Activated T-cell treated with anti-CD3 and anti-CD28 coated beads, Interleukin-2, amount 50 U/mL, for 72 hours (primary cell): ENCODE results near the gene TMEM186. TPM values are rescaled to one million over a fixed set of nuclear protein-coding genes. Genes with fewer than 3 reads are reported as not detected.

Experiments
- ATAC-seq, 2 donors: fragments of 150-1000 bp; cut with Tn5 transposase; replicated peaks in 1 of 2; 2 replicates each; pipeline ENCODE4 v1.10.0; 2021; ENCODE audit warnings: moderate library complexity in 2 of 2, mild to moderate bottlenecking in 1 of 2
- DNase-seq, 2 donors: peaks; one replicate each; pipeline ENCODE4 v3.0.0; 2021 to 2022; ENCODE audit warnings: mixed read lengths in 1 of 2
- H3K27ac Mint-ChIP-seq: one replicate; pipeline ENCODE4 v1.8.0; 2022; ENCODE audit warnings: mild to moderate bottlenecking, moderate library complexity, mixed read lengths
- H3K27me3 Mint-ChIP-seq: one replicate; pipeline ENCODE4 v1.8.0; 2022; ENCODE audit warnings: low read depth, mixed read lengths
- H3K36me3 Mint-ChIP-seq, 2 donors: one replicate each; pipeline ENCODE4 v1.8.0; 2022; ENCODE audit warnings: mixed read lengths in 2 of 2, mild to moderate bottlenecking in 1 of 2; ENCODE audit not compliant: insufficient read depth in 2 of 2
- H3K4me1 Mint-ChIP-seq: one replicate; pipeline ENCODE4 v1.8.0; 2022; ENCODE audit warnings: low read depth, mixed read lengths
- H3K4me3 Mint-ChIP-seq, 2 donors: one replicate each; pipeline ENCODE4 v1.8.0; 2022; ENCODE audit warnings: mild to moderate bottlenecking in 2 of 2, mixed read lengths in 2 of 2, moderate library complexity in 2 of 2
- H3K9me3 Mint-ChIP-seq, 2 donors: one replicate each; pipeline ENCODE4 v1.8.0; 2022; ENCODE audit warnings: mixed read lengths in 2 of 2
- total RNA-seq, 2 donors: library from RNA; stranded (reverse); gene quantifications; one replicate each; pipeline ENCODE4 v1.2.3, GENCODE V29; 2022

The TMEM186 gene
- total RNA-seq, 2 donors from 2014 or later, result 15.0 to 20.6 TPM

DNA sequence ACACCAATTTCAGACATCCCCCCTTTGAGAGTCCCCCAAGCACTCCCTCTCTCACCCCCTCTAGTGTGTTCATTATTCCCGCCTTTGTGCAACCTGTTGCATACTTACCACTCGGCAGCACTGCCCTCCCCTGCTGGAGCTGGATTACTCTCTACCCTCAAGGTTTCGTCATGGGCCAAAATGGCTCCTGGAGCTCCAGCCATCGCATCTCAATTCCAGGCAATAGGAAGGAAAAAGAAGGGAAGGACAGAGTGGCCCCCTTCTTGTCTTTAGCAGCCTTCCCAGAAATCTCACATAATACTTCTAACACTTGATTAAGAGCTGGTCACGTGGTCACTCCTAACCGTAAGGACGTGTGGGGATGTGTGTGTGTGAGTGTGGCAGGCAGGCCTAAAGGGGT lies 20.2 kb downstream of the TMEM186 start:
- H3K9me3 Mint-ChIP-seq, result no peaks in the 10 kb centered on the region
- H3K4me1 Mint-ChIP-seq, result no peaks in the 10 kb centered on the region
- DNase-seq (no peak), ATAC-seq (no peak)
- no peaks in the 10 kb centered on the region for H3K27me3 Mint-ChIP-seq
- H3K27ac Mint-ChIP-seq, result no peak overlapping the region
- peaks cover 2 to 3% of the 10 kb centered on the region in 2 donors for H3K36me3 Mint-ChIP-seq
- no peak overlapping the region for H3K4me3 Mint-ChIP-seq

DNA sequence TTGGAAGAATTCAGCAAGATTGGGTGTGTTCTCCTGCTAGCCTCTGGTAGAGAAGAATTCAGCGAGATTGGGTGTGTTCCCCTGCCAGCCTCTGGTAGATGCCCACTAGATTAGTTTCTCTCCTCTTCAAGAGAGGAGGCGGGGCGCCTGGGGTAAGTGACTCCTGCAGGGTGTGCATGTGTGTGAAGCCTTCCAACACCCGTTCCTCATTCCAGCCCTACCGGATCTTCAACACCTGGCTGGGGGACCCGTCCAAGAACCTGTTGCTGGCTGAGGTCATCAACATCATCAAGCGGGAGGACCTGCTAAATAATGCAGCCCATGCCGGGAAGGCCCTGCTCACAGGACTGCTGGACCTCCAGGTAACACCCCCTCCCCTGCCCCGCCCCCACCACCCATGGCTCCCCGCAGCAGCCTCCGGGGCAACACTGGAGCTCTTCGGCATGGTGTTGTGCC lies 21.3 kb downstream of the TMEM186 start:
- H3K9me3 Mint-ChIP-seq, result no peaks in the 10 kb centered on the region
- H3K27me3 Mint-ChIP-seq, result no peaks in the 10 kb centered on the region
- no peak for DNase-seq
- H3K4me1 Mint-ChIP-seq, result no peaks in the 10 kb centered on the region
- no peak overlapping the region for H3K27ac Mint-ChIP-seq
- ATAC-seq, result no peak
- H3K36me3 Mint-ChIP-seq, result peaks cover 2 to 3% of the 10 kb centered on the region in 2 donors
- H3K4me3 Mint-ChIP-seq, result no peak overlapping the region

DNA sequence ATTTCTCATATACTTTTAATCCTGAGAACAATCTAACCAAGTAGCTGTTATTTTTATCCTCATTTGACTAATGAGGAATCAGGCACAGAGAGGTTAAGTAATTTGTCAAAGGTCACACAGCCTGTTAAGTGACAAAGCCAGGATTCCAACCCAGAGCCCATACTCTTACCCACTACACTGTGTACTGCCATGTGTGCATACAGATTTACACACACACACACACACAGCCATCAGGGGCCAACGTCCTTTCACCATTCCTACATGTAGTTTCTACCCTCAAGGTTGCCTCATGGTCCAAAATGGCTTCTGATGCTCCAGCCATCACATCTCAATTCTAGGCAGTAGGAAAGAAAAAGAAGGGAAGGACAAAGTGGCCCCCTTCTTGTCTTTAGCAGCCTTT lies 22.1 kb downstream of the TMEM186 start:
- H3K27me3 Mint-ChIP-seq, result no peaks in the 10 kb centered on the region
- ATAC-seq (no peak), DNase-seq (no peak)
- H3K27ac Mint-ChIP-seq, result no peak overlapping the region
- H3K36me3 Mint-ChIP-seq, result peaks cover 2 to 3% of the 10 kb centered on the region in 2 donors
- no peaks in the 10 kb centered on the region for H3K9me3 Mint-ChIP-seq
- no peaks in the 10 kb centered on the region for H3K4me1 Mint-ChIP-seq
- H3K4me3 Mint-ChIP-seq, result no peak overlapping the region

DNA sequence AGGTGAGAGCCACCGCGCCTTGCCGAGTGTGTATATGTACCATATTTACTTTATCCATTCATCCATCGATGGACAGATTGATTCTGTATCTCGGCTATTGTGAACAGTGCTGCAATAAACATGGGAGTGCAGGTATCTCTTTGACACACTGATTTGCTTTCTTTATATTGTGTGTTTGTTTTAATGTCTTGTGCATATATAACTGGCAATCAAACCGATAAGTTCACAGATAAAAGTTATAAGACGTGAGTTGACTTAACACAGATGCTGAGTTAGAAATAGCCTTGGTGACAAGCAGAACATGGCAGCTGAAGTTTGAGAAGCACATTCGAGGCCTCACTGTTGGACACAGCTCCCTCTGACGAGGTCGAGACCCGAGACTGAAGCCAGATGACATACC lies 23.2 kb downstream of the TMEM186 start:
- peaks cover 2 to 4% of the 10 kb centered on the region in 2 donors for H3K36me3 Mint-ChIP-seq

DNA sequence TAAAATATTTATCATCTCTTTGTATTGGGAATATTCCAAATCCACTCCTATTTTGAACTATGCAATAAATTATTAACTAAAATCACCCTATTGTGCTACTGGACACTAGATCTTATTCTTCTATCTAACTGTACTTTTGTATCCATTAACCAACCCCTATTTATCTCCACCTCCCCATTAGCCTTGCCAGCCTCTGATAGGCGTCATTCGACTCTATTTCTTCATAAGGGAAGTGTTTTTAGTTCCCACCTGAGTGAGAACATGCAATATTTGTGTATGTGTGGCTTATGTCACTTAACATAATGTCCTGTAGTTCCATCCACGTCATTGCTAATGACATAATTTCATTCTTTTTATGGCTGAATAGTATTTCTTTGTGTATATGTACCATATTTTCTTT lies 23.9 kb downstream of the TMEM186 start:
- Mint-ChIP-seq H3K36me3 (peaks cover 2 to 4% of the 10 kb centered on the region in 2 donors), H3K4me3 (no peak overlapping the region), H3K9me3 (no peaks in the 10 kb centered on the region), H3K4me1 (no peaks in the 10 kb centered on the region), H3K27ac (no peak overlapping the region), H3K27me3 (no peaks in the 10 kb centered on the region)
- ATAC-seq (no peak), DNase-seq (no peak)

More for the DNA sequence above, 23.2 kb downstream of the TMEM186 start:
- Mint-ChIP-seq H3K9me3 (no peaks in the 10 kb centered on the region), H3K27ac (no peak overlapping the region), H3K4me1 (no peaks in the 10 kb centered on the region), H3K27me3 (no peaks in the 10 kb centered on the region), H3K4me3 (no peak overlapping the region)
- no peak for ATAC-seq
- DNase-seq, result no peak

DNA sequence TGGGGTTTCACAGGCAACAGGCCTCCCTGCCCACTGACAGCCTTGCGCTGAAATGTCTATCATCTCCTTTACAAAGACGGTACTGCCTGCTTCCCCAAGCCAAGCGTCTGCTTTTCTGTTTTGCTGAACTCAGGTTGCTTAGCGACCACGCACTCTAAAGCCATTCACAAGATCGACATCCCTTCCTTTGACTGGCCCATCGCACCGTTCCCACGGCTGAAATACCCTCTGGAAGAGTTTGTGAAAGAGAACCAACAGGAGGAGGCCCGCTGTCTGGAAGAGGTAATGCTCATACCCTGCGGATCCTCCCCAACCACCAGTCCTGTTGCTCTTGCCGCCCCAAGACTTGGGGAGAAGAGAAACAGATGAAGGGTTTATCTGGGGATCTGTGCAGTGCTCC lies 28.7 kb downstream of the TMEM186 start:
- Mint-ChIP-seq H3K4me3 (no peak overlapping the region), H3K36me3 (peaks cover 0 to 4% of the 10 kb centered on the region in 2 donors), H3K9me3 (no peaks in the 10 kb centered on the region), H3K27ac (no peak overlapping the region), H3K4me1 (no peaks in the 10 kb centered on the region), H3K27me3 (no peaks in the 10 kb centered on the region)
- ATAC-seq (no peak), DNase-seq (no peak)

GRCh38 chr16:8768283-8768682 lies 29.2 kb downstream of the TMEM186 start:
- Mint-ChIP-seq H3K27me3 (no peaks in the 10 kb centered on the region), H3K4me1 (no peaks in the 10 kb centered on the region), H3K27ac (no peak overlapping the region), H3K4me3 (no peak overlapping the region), H3K9me3 (no peaks in the 10 kb centered on the region), H3K36me3 (peaks cover 0 to 4% of the 10 kb centered on the region in 2 donors)
- DNase-seq (no peak), ATAC-seq (no peak)

GRCh38 chr16:8767176-8767575 lies 30.3 kb downstream of the TMEM186 start:
- no peaks in the 10 kb centered on the region for H3K27me3 Mint-ChIP-seq
- DNase-seq (no peak), ATAC-seq (no peak)
- H3K36me3 Mint-ChIP-seq, result peaks cover 0 to 2% of the 10 kb centered on the region in 2 donors
- no peaks in the 10 kb centered on the region for H3K9me3 Mint-ChIP-seq
- no peak overlapping the region for H3K4me3 Mint-ChIP-seq
- no peaks in the 10 kb centered on the region for H3K4me1 Mint-ChIP-seq
- H3K27ac Mint-ChIP-seq, result no peak overlapping the region

DNA sequence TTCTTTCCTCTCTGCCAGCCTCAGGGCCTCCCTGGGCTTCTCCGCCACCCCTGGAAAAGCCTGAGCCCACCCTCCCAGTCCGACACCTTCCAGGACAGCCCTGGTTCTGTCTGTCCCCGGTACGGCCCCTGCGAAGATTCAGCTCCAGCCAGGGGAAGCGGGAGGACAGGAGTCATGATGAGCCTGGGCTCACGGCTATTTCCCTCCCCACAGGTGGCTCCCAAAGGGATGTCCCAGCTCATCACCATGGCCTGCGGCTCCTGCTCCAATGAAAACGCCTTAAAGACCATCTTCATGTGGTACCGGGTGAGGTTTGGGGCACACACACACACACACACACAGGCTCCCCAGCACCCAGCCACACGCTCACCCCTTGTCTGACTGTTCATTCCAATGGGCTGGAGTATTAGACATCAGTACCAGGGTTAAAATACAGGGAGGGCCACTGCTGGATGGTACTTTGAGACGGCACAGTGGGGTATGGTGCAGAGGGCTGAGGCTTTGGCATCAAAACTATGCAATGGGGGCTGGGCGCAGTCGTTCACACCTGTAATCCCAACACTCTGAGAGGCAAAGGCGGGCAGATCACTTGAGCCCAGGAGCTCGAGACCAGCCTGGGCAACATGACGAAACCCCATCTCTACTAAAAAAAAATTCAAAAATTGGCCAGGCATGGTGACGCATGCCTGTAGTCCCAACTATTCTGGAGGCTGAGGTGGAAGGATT lies 32.8 kb downstream of the TMEM186 start:
- Mint-ChIP-seq H3K4me3 (no peak overlapping the region), H3K9me3 (no peaks in the 10 kb centered on the region), H3K27me3 (no peaks in the 10 kb centered on the region), H3K27ac (no peak overlapping the region), H3K4me1 (no peaks in the 10 kb centered on the region), H3K36me3 (peaks cover 2% of the 10 kb centered on the region in 2 donors)
- DNase-seq, result no peak
- ATAC-seq, result no peak

- Mint-ChIP-seq H3K27me3 (no peaks in the 10 kb centered on the region), H3K4me3 (no peak overlapping the region), H3K9me3 (no peaks in the 10 kb centered on the region), H3K4me1 (no peaks in the 10 kb centered on the region), H3K27ac (no peak overlapping the region), H3K36me3 (peaks cover 0 to 2% of the 10 kb centered on the region in 2 donors)
- no peak for DNase-seq
- ATAC-seq, result no peak
Measured at GRCh38 chr16:8763899-8764298, 33.5 kb downstream of the TMEM186 start.

- no peak overlapping the region for H3K27ac Mint-ChIP-seq
- no peak for DNase-seq
Measured at GRCh38 chr16:8763083-8763482, 34.4 kb downstream of the TMEM186 start.

DNA sequence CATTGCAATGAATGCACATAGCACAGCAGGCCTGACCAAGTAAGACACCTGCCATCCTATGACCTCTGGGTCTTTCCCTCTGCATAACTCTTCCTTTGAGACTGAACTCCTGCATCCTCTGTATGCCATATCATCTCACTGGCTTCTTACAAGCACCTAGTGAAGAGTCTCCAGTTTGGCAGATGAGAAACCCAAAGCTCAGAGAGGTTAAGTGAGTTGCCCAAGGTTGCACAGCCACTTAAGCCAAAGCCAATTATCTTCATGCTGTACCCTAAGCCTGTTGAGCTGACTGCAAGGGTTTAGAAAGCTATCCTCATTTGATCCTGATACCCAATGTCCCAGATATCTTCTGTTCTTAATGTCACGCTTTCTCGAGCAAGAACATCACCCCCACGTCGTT lies 35.2 kb downstream of the TMEM186 start:
- H3K36me3 Mint-ChIP-seq, result peaks cover 0 to 2% of the 10 kb centered on the region in 2 donors
- H3K4me3 Mint-ChIP-seq, result no peak overlapping the region
- H3K9me3 Mint-ChIP-seq, result no peaks in the 10 kb centered on the region
- H3K27me3 Mint-ChIP-seq, result no peaks in the 10 kb centered on the region
- ATAC-seq (no peak), DNase-seq (no peak)
- no peak overlapping the region for H3K27ac Mint-ChIP-seq
- H3K4me1 Mint-ChIP-seq, result no peaks in the 10 kb centered on the region

More at GRCh38 chr16:8763083-8763482, 34.4 kb downstream of the TMEM186 start:
- Mint-ChIP-seq H3K27me3 (no peaks in the 10 kb centered on the region), H3K36me3 (peaks cover 0 to 2% of the 10 kb centered on the region in 2 donors), H3K9me3 (no peaks in the 10 kb centered on the region), H3K4me1 (no peaks in the 10 kb centered on the region), H3K4me3 (no peak overlapping the region)
- ATAC-seq, result no peak

GRCh38 chr16:8761078-8761477 lies 36.4 kb downstream of the TMEM186 start:
- Mint-ChIP-seq H3K36me3 (peaks cover 0 to 2% of the 10 kb centered on the region in 2 donors), H3K9me3 (no peaks in the 10 kb centered on the region), H3K27ac (no peak overlapping the region), H3K4me3 (no peak overlapping the region), H3K27me3 (no peaks in the 10 kb centered on the region), H3K4me1 (no peaks in the 10 kb centered on the region)
- DNase-seq (no peak), ATAC-seq (no peak)

- peaks cover 0 to 2% of the 10 kb centered on the region in 2 donors for H3K36me3 Mint-ChIP-seq
- H3K4me1 Mint-ChIP-seq, result no peaks in the 10 kb centered on the region
- DNase-seq (no peak), ATAC-seq (no peak)
- no peak overlapping the region for H3K27ac Mint-ChIP-seq
- no peaks in the 10 kb centered on the region for H3K27me3 Mint-ChIP-seq
- no peak overlapping the region for H3K4me3 Mint-ChIP-seq
- no peaks in the 10 kb centered on the region for H3K9me3 Mint-ChIP-seq
Measured at GRCh38 chr16:8760021-8760420, 37.4 kb downstream of the TMEM186 start.
